GDM1 (cell line): ENCODE data around the gene MICAL2.

Experiments
- DNase-seq: peaks from one replicate; lab custom pipeline; 2025; lab: John Stamatoyannopoulos, UW

MICAL2 gene

DNA sequence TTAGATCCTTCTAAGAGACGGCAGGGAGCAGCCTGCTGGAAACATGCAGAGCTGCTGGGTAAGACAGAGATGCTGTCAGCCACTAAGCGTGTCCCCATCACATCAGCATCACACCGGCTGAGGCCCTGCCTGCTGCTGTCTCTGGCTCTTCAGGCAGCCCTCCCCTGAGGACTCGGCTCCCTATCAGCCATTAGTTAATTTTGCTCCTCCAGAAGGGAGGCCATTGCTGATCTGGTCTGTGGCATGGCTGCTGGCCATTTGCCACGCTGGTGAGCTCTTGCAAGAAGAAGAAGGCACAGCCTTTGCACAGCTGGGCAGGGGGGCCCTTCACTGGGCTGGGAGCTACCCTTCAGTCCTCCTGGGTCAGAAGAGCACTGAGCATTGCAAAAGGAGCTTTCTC is 135.8 kb downstream of the MICAL2 start:
- no peak for DNase-seq

GRCh38 chr11:12246989-12247388 is 136.6 kb downstream of the MICAL2 start:
- DNase-seq, result no peak

DNA sequence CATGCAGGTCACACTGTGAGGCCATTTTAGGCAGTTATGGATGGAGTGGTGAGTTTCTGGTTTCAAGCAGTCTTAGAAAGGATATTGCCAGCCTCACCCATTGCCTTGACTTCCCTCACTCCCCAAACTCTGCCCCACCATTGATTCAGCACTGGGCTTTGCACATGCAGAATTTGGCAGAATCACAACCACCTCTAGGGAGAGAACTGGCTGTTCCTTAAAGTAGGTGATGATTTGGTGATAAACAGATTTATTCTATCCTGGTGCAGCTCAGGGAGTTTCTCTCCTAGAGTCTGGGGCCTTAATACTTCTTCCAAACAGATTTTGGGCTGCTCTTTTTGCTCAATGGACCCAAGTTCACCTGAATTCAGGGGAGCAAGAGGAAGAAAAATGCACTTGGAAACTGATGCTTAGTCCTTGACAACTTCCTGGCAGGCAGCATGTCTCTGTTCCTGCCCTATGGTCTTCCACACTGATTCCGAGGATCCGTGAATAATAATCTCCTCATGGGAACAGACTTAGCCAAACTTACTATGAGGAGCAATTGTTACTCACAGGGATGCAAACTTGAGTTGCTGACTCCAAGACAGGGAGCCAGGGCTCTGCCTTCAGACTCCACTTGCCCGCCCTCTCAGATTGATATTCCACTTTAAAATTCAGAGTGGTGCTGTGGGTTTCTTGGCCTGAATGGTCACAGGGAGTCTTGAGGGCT is 137.3 kb downstream of the MICAL2 start:
- DNase-seq, result no peak

DNA sequence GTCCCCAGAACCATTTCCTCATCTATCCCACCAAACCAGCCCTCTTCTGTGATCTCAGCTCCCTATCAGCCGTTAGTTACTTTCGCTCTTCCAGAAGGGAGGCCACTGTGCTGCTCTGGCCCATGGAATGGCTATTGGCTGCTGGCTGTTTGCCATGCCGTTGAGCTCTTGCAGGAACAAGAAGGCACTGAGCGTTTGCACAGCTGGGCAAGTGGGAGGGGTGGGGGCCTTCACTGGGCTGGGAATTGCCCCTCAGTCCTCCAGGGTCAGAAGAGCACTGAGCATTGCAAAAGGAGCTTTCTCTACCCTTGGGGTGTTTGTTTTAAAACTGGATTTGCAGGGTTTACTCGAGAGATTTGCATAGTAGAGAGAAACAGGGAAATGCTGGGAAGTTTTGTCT is 137.9 kb downstream of the MICAL2 start:
- DNase-seq, result no peak

DNA sequence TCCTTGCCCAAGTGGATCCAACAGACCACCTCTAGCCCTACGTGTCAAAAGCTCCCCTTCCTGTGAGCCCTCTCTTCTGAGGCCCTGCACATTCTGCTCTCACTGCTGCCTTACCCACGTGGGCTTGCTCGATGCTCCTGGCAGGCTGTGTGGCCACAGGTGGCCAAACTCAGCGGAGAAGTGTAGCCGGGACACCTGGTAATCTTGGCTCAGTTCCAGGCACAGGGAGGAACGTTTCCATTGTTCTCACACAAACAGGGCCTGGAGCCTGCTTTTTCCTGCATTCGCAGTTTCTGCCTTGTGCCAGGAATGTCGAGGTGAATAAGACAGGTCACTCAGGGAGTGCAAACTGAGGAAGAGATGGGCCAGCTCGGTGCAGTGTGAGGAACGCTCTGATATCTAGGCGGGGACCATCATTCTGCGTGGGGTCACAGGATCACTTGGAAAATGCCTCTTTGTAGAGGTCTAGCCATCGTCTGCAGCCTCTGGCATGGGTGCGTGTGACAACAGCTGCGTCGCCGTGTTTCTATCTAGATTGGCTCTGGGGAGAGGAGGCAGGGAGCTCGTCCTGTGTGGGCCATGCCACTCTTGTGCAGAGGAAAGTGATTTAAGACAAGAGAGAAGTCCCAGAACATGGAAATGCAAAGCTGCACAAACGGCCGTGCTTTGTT is 139.3 kb downstream of the MICAL2 start:
- no peak for DNase-seq

GRCh38 chr11:12251666-12252560 is 141.5 kb downstream of the MICAL2 start:
- DNase-seq, result no peak

GRCh38 chr11:12253843-12254281 is 143.5 kb downstream of the MICAL2 start:
- no peak for DNase-seq

DNA sequence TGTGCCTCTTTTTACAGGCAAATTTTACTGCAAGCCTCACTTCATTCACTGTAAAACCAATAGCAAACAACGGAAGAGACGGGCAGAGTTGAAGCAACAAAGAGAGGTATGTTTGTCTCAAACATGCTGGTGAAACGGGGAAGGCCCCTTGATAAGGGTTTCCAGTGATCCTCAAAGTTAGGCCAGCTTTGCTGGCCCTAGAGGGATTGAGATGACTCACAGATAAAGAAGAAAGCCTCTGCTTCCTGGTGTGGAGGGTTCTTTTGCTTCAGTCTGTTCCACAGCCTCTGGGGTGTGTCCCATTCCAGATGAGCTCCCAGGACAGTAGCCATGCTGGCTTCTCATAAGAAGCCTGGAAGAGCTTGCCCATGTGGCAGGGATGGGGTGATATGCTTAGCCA is 148.1 kb downstream of the MICAL2 start:
- DNase-seq, result no peak

DNA sequence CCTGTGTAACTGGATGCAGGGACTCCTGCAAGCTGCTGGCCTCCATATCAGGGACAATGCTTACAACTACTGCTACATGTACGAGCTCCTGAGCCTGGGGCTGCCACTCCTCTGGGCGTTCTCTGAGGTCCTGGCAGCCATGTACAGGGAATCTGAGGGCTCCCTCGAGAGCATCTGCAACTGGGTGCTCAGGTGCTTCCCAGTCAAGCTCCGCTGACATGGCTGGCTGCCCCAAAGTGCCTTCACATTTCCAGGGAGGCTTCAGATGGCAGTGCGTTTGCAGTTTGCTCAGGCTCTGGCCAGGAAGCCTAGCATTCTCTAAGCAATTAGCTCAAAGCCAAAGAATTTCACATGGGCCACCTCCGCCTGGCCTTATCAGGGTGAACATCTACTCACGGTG is 149.6 kb downstream of the MICAL2 start:
- DNase-seq, result no peak

DNA sequence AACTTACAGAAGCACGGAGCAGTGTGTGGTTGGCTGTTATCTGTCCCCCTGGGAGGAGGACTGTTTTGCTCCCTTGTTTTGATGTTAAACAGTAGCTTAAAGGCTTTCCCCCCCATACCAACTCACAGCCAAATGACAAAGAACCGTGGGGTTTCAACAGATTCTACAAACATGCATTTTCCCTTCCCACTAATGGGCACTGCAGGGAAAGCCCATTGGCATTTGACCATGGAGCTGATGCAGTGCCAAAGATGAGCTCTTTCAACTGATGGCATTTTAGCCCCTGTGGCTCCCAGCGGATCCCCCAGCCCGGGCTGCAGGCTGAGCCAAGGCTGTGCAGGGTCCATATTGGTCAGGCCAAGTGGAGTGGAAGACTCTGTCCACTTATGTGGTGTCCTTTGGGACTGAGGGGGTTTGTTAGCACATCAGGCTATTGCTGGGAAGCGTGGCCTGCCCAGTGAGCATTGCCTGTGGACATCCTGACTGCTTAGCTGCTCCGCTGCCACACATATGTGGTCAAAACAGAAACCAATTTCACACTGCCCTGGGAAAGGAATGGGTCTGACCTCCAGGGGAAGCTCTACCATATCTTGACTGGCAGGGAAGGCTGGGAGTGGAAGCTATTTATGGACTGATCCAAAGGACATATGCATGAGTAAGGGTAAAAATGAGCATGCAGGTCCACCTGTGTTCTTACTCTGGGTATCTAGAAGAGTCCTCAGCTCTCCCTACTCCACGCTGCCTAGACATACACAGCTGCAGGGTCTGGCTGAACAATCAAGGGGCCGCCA is 150.5 kb downstream of the MICAL2 start:
- DNase-seq, result no peak

DNA sequence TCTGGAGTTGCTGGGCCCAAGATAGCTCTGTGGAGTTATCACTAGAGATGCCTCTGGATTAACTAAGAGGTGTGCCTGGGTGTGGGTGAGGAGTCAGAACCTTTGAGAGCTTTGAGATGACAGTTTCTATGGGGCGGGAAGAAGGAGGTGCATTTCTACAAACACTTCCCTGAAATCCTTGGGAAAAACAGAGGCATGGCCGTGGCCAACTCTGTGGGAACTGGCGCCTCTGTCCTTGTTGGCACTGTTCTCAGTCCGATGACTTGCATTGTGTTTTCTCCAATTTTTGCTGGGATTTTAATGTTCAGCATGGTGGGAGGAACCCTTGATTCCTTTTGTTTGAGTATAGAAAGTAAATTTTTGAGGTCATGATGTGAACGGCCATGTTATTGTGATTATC is 151.2 kb downstream of the MICAL2 start:
- DNase-seq, result no peak

DNA sequence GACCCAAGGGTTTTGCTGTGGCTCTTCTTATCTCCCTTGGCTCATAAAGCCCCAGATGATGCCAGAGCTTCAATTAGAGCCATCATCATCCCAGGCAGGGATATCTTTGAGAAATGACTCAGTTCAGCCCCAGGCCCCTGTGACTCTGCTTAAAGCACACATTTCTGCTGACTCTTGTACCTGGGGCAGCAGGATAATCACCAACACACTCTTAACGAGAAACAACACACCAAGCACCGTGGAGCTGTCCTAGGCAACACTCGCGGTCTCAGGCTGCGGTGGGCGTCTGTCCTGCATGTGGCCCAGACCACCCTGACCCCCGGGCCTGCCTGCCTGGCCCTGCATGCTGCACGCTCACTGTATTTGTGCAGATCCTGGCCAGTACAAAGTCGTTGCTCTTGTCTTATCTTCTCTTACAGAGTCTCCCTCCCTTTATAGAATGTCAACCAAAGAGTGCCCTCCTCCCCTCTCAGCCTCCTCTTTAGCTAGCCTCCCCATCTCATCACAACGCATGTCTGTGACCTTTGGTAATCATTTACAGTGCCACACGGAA is 152.8 kb downstream of the MICAL2 start:
- no peak for DNase-seq

GRCh38 chr11:12264361-12264760 is 154.0 kb downstream of the MICAL2 start:
- DNase-seq, result no peak

- no peak for DNase-seq
These were observed 155.7 kb downstream of the MICAL2 start for GRCh38 chr11:12266132-12266531.

- DNase-seq, result no peak
These were observed 156.6 kb downstream of the MICAL2 start for GRCh38 chr11:12266943-12267342.

- DNase-seq, result no peak
These were observed 157.5 kb downstream of the MICAL2 start for GRCh38 chr11:12267921-12268320.

GRCh38 chr11:12269104-12269441 is 158.7 kb downstream of the MICAL2 start:
- DNase-seq, result no peak

DNA sequence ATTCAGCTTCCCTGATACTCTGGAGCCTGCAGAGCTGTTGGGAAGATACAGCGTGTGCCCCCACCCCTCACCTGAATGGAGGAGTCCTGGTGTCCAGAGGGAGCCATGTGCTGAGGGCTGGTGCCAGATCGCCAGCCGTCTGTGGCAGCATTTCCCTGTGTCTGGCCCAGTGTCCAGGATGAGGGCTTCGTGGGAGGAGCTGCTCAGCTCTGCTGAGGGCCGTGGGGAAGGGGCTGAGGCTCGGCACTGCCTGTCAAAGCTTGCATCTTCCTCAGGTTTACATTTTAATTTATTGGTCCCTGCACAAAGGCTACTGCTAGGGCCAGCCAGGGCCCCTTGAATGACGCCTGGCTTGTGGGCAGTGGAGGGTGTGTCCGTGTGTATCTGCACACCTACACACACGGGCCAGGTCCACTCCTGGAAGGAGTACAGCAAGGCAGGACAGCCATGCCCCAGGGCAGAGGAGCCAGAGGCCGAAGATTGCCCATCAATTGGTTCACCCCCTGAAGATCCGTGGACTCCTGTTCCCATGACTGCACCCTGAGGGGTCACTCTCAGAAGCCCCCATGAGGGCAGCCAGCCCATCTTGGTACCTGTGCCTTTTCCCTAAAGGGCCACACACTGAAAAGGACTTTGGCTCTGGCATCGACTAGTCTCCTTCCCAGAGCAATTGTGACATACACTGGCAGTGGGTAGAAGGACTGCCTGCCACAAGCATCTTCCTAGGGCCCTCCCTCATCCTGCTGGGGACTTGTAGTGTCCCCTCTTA is 159.2 kb downstream of the MICAL2 start:
- DNase-seq, result no peak

DNA sequence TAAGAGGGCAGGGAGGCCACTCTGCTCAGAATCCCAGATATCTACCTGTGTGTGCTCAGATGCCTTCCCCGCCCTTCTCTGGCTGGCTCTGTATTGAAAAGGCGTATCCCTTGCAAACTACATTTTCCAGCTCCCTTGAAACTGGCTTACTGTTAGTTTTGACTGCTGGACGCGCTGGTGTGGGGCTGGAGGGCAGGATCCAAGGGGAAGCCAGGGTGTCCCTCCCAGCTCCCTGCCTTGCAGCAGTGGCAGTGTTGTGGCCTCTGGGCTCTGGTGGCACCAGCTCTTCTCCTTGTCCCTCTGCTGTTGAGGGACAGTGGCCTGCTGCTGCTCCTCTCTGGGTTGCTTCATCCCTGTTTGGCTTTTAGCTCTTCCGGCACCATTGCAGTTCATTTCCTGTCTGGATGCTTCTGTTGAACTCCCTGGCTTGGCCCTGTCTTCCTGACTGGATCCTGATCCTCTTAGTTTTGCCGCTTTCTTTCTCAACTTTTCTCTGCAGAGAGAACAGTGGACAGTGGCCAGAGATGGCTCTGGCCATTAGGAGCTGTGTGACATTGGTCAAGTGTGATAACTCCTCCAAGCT is 159.9 kb downstream of the MICAL2 start:
- no peak for DNase-seq

GRCh38 chr11:12270817-12271216 is 160.4 kb downstream of the MICAL2 start:
- no peak for DNase-seq

GRCh38 chr11:12271241-12271640 is 160.9 kb downstream of the MICAL2 start:
- no peak for DNase-seq
